Vagina (tissue), 2 donors: Measurements from ENCODE around the gene SCN2A.

ENCODE experiments used
- POLR2A ChIP-seq, 2 donors: fragments of 450-650 bp; IDR thresholded peaks; one replicate each; pipeline ENCODE4 v1.6.1; 2017; ENCODE audit warnings: antibody characterized with exemption in 2 of 2, mild to moderate bottlenecking in 2 of 2, moderate library complexity in 2 of 2
- TF ChIP-seq, protein P1 (sequence below), 3 experiments: fragments of 450-650 bp in 2 of 3; fragments of 200-600 bp in 1 of 3; sonication (generic) in 1 of 3; IDR thresholded peaks; one replicate each; pipeline ENCODE4 v1.5.1; 2017 to 2019; ENCODE audit warnings: antibody characterized with exemption in 3 of 3, mild to moderate bottlenecking in 2 of 3, moderate library complexity in 2 of 3

GRCh38 chr2:165390875-165391274 is 151.7 kb downstream of the SCN2A start:
- TF ChIP-seq, protein P1, sequence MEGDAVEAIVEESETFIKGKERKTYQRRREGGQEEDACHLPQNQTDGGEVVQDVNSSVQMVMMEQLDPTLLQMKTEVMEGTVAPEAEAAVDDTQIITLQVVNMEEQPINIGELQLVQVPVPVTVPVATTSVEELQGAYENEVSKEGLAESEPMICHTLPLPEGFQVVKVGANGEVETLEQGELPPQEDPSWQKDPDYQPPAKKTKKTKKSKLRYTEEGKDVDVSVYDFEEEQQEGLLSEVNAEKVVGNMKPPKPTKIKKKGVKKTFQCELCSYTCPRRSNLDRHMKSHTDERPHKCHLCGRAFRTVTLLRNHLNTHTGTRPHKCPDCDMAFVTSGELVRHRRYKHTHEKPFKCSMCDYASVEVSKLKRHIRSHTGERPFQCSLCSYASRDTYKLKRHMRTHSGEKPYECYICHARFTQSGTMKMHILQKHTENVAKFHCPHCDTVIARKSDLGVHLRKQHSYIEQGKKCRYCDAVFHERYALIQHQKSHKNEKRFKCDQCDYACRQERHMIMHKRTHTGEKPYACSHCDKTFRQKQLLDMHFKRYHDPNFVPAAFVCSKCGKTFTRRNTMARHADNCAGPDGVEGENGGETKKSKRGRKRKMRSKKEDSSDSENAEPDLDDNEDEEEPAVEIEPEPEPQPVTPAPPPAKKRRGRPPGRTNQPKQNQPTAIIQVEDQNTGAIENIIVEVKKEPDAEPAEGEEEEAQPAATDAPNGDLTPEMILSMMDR (IDR thresholded peaks at IDR 0.05), result no peak
- TF ChIP-seq POLR2A (IDR thresholded peaks at IDR 0.05), result no peak
